T-cell (primary cell): Measurements from ENCODE around the gene EPN2. TPM values are rescaled to one million over a fixed set of nuclear protein-coding genes. Genes with fewer than 3 reads are reported as not detected.

ENCODE experiments used
- ATAC-seq, 4 experiments: fragments of 200-7000 bp in 3 of 4; fragments of 150-1000 bp in 1 of 4; cut with Tn5 transposase; replicated peaks in 1 of 4; 1 replicate in 3 of 4; 2 replicates in 1 of 4; pipeline ENCODE4 v1.10.0; 2021; ENCODE audit warnings: moderate library complexity in 3 of 4, mild to moderate bottlenecking in 2 of 4, moderate number of reproducible peaks in 1 of 4
- CTCF ChIA-PET, 2 donors: fragments of 300-600 bp; sonication (Branson Sonifier 250); formaldehyde crosslinking; loops; one replicate each; lab custom pipeline; 2022; ENCODE audit warnings: antibody characterized with exemption in 2 of 2; lab: Charles Lee
- POLR2A ChIA-PET, 2 donors: fragments of 300-600 bp; sonication (Branson Sonifier 250); formaldehyde crosslinking; loops; one replicate each; lab custom pipeline; 2022; ENCODE audit warnings: antibody characterized with exemption in 2 of 2; lab: Charles Lee
- DNase-seq, 35 experiments: peaks; one replicate each; pipeline versions ENCODE4 v3.0.0 to v3.0.0-alpha.2; 2013 to 2023
- H3K27ac ChIP-seq: one replicate; pipeline ENCODE4 v1.5.1; 2013; ENCODE audit warnings: low read length
- H3K27me3 ChIP-seq, 2 experiments: replicated peaks in 1 of 2; 1 replicate in 1 of 2; 2 replicates in 1 of 2; pipeline versions ENCODE4 v1.6.1 to v1.7.0; 2013; ENCODE audit warnings: low read length in 1 of 2, mixed read lengths in 1 of 2; ENCODE audit not compliant: control insufficient read depth in 2 of 2, insufficient read depth in 2 of 2; ENCODE audit errors: extremely low read depth in 1 of 2
- H3K36me3 ChIP-seq, 2 donors: 1 replicate in 1 of 2; 2 replicates in 1 of 2; pipeline versions ENCODE4 v1.6.1 to v1.7.0; 2013; ENCODE audit warnings: low read length in 1 of 2; ENCODE audit not compliant: control insufficient read depth in 2 of 2, insufficient read depth in 1 of 2; ENCODE audit errors: extremely low read depth in 1 of 2
- H3K4me1 ChIP-seq, 2 experiments: 1 replicate in 1 of 2; 2 replicates in 1 of 2; pipeline versions ENCODE4 v1.6.1 to v1.7.0; 2013; ENCODE audit warnings: low read length in 2 of 2, mixed read lengths in 1 of 2; ENCODE audit not compliant: insufficient read depth in 2 of 2, control insufficient read depth in 1 of 2; ENCODE audit errors: extremely low read depth in 1 of 2
- H3K4me3 ChIP-seq, 2 donors: 1 replicate in 1 of 2; 2 replicates in 1 of 2; pipeline versions ENCODE4 v1.5.1 to v1.7.0; 2013; ENCODE audit warnings: mild to moderate bottlenecking in 2 of 2, low read length in 1 of 2, moderate library complexity in 1 of 2; ENCODE audit not compliant: control insufficient read depth in 1 of 2; ENCODE audit errors: extremely low read depth in 1 of 2
- H3K9me3 ChIP-seq: 2 replicates; pipeline ENCODE4 v1.7.0; 2013
- H3K27ac Mint-ChIP-seq, 2 donors: one replicate each; pipeline ENCODE4 v1.8.0; 2020 to 2021; ENCODE audit warnings: mild to moderate bottlenecking in 2 of 2, mixed read lengths in 2 of 2
- H3K27me3 Mint-ChIP-seq, 2 donors: one replicate each; pipeline ENCODE4 v1.8.0; 2021 to 2022; ENCODE audit warnings: mixed read lengths in 2 of 2
- H3K36me3 Mint-ChIP-seq: one replicate; pipeline ENCODE4 v1.8.0; 2021; ENCODE audit warnings: mixed read lengths
- H3K4me1 Mint-ChIP-seq, 3 donors: one replicate each; pipeline ENCODE4 v1.8.0; 2020 to 2022; ENCODE audit warnings: mixed read lengths in 3 of 3, mild to moderate bottlenecking in 1 of 3
- H3K4me3 Mint-ChIP-seq, 3 donors: one replicate each; pipeline ENCODE4 v1.8.0; 2020 to 2022; ENCODE audit warnings: mild to moderate bottlenecking in 3 of 3, mixed read lengths in 3 of 3, moderate library complexity in 3 of 3
- H3K9me3 Mint-ChIP-seq, 3 donors: one replicate each; pipeline ENCODE4 v1.8.0; 2020 to 2022; ENCODE audit warnings: mixed read lengths in 3 of 3
- WGBS: methylation state at CpG from one replicate; pipeline ENCODE4 v1.1.5; 2013; ENCODE audit warnings: missing lambda C conversion rate; ENCODE audit not compliant: insufficient coverage; 5-methylcytosine and 5-hydroxymethylcytosine counted together
- total RNA-seq, 35 experiments: library from RNA in 6 of 35; stranded (reverse) in 6 of 35; fragments of 120-200 nt in 1 of 35; gene quantifications; one replicate each; pipeline versions ENCODE4 v1.2.1 to v1.2.4 and lab custom pipeline; 2013 to 2026

EPN2 gene
- total RNA-seq, 5 donors from 2014 or later (not counting 1 experiment from before 2014, with no cell fraction given) = 5.5 to 9.8 (median 8.4) TPM

DNA sequence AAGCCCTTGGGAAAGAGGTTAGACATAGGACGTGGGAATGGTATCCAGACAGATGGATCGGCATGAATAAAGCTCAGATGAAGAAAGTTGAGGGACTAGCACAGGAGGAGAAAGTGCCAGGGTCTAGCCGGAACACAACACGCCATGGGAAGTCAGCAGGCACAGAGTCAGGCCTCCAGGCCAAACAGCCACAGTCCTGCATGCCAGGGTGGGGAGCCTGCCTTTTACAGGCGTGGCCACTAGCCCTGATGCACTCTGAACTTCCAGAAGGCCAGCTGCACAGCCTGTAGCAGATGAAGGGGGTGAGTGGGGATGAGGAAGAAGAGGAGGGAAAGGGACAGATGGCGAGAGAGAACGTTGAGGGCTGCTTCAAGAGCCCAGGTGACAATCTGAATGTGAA, 120.2 kb downstream of the EPN2 start:
- H3K36me3 ChIP-seq = no peaks in the 10 kb centered on the region
- H3K4me1 Mint-ChIP-seq = peaks cover 0 to 8% (median 7%) of the 10 kb centered on the region in 3 donors
- no peak overlapping the region for H3K27ac Mint-ChIP-seq
- H3K27me3 Mint-ChIP-seq = peaks cover 14 to 21% of the 10 kb centered on the region in 2 donors
- POLR2A ChIA-PET = no interaction called here
- no peak overlapping the region for H3K4me3 ChIP-seq
- no peaks in the 10 kb centered on the region for H3K9me3 ChIP-seq
- CTCF ChIA-PET = no interaction called here
- H3K27me3 ChIP-seq = peaks cover 0 to 33% of the 10 kb centered on the region in 2 experiments
- no peaks in the 10 kb centered on the region for H3K9me3 Mint-ChIP-seq
- H3K27ac ChIP-seq = no peak overlapping the region
- no peaks in the 10 kb centered on the region for H3K36me3 Mint-ChIP-seq
- H3K4me1 ChIP-seq = peaks cover 0 to 6% of the 10 kb centered on the region in 2 experiments
- ATAC-seq (no peak), DNase-seq (no peak)
- WGBS = 83% methylated on average over 5 of the region's 7 CpGs
- no peak overlapping the region for H3K4me3 Mint-ChIP-seq

DNA sequence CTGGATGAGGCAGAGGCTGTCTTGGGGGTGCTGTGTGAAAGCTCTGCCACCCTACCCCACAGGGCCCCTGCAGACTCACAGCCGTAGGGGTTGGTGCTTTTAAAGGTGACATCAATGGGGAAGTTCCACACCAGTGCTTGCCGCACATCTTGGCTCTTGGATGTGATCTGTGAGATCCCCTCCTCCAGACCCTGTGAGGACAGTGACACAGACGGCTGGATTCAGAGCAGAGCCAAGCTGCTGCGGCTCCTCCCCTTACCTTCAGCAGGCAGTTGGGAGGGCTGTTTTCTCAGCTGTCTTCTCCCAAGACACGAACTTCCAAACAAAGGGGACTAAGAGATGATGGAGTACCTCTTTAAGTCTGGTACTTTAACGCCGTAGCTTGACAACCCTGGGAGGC, 120.6 kb downstream of the EPN2 start:
- H3K27ac ChIP-seq = no peak overlapping the region
- H3K27me3 Mint-ChIP-seq = peaks cover 14 to 21% of the 10 kb centered on the region in 2 donors
- H3K4me1 ChIP-seq = peaks cover 0 to 8% of the 10 kb centered on the region in 2 experiments
- H3K27ac Mint-ChIP-seq = no peak overlapping the region
- H3K9me3 ChIP-seq = no peaks in the 10 kb centered on the region
- ATAC-seq (no peak), DNase-seq (no peak)
- H3K27me3 ChIP-seq = peaks cover 0 to 33% of the 10 kb centered on the region in 2 experiments
- peaks cover 0 to 8% (median 7%) of the 10 kb centered on the region in 3 donors for H3K4me1 Mint-ChIP-seq
- H3K36me3 Mint-ChIP-seq = no peaks in the 10 kb centered on the region
- ChIA-PET CTCF (no interaction called here), POLR2A (no interaction called here)
- no peak overlapping the region for H3K4me3 Mint-ChIP-seq
- H3K9me3 Mint-ChIP-seq = no peaks in the 10 kb centered on the region
- 100% methylated on average over 2 of the region's 7 CpGs for WGBS
- H3K4me3 ChIP-seq = no peak overlapping the region
- no peaks in the 10 kb centered on the region for H3K36me3 ChIP-seq

DNA sequence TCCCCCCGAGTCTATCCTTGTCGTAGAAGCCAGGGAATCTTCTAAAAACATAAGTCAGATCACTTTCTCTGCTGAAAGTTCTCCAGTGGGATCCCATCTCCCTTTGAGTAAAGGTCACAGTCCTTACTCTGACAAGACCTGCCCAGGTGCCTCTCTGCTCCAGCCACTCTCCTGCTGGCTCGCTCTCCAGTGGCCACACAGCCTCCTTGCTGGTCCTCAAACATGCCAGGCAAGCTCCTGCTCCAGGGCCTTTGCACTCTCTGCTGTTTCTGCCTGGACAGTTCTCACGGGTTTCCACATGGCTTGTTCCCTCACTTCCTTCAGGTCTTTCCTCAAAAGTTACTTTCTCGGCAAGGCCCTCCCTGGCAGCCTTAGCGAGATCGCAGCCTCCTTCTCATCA, 122.0 kb downstream of the EPN2 start:
- H3K27ac ChIP-seq = no peak overlapping the region
- no peaks in the 10 kb centered on the region for H3K36me3 ChIP-seq
- Mint-ChIP-seq H3K27me3 (peaks cover 14 to 19% of the 10 kb centered on the region in 2 donors), H3K4me3 (no peak overlapping the region), H3K27ac (no peak overlapping the region), H3K9me3 (no peaks in the 10 kb centered on the region), H3K4me1 (peaks cover 0 to 10% (median 7%) of the 10 kb centered on the region in 3 donors), H3K36me3 (no peaks in the 10 kb centered on the region)
- peaks cover 0 to 31% of the 10 kb centered on the region in 2 experiments for H3K27me3 ChIP-seq
- 84% methylated on average over 7 of the region's 7 CpGs for WGBS
- DNase-seq (no peak), ATAC-seq (no peak)
- H3K4me1 ChIP-seq = peaks cover 0 to 14% of the 10 kb centered on the region in 2 experiments
- H3K4me3 ChIP-seq = no peak overlapping the region
- H3K9me3 ChIP-seq = no peaks in the 10 kb centered on the region
- POLR2A ChIA-PET = no interaction called here
- CTCF ChIA-PET = no interaction called here

DNA sequence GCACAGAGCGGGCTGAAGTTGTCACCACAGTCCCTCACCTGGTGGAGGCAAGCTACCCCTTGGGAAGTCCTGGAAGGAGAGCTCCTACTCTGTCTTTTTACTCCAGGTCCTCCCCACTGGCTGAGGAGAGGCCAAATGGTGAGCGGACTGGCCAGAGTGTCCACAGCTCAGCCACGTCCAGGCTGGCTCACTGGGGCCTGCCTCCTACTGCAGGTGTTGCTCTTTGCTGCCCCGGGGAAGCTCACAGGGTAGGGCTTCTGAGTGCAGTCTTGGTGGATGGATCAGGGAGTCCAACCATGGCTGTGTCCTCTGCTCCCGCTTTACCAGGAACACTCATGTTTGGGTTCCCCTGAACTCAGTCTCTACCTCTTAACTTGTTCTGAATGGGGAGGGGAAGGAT, 122.7 kb downstream of the EPN2 start:
- peaks cover 0 to 31% of the 10 kb centered on the region in 2 experiments for H3K27me3 ChIP-seq
- peaks cover 0 to 14% of the 10 kb centered on the region in 2 experiments for H3K4me1 ChIP-seq
- no peaks in the 10 kb centered on the region for H3K9me3 ChIP-seq
- H3K36me3 ChIP-seq = no peaks in the 10 kb centered on the region
- no peak overlapping the region for H3K27ac Mint-ChIP-seq
- WGBS = 81% methylated on average over 3 of the region's 5 CpGs
- H3K4me3 Mint-ChIP-seq = no peak overlapping the region
- H3K4me1 Mint-ChIP-seq = peaks cover 0 to 10% (median 7%) of the 10 kb centered on the region in 3 donors
- H3K27ac ChIP-seq = no peak overlapping the region
- no peaks in the 10 kb centered on the region for H3K36me3 Mint-ChIP-seq
- no peak overlapping the region for H3K4me3 ChIP-seq
- DNase-seq (no peak), ATAC-seq (no peak)
- no peaks in the 10 kb centered on the region for H3K9me3 Mint-ChIP-seq
- H3K27me3 Mint-ChIP-seq = peaks cover 13 to 17% of the 10 kb centered on the region in 2 donors
- POLR2A ChIA-PET = no interaction called here
- CTCF ChIA-PET = interaction anchor here in 1 of 2 donors (0.6 kb wide), 1 partner anchor 335 kb away, joined by 4 read pairs; no protein-coding TSS in a partner anchor

GRCh38 chr17:19360772-19361171, 123.6 kb downstream of the EPN2 start:
- Histone ChIP-seq H3K9me3 (no peaks in the 10 kb centered on the region), H3K36me3 (no peaks in the 10 kb centered on the region), H3K27ac (no peak overlapping the region), H3K4me1 (peaks cover 0 to 14% of the 10 kb centered on the region in 2 experiments), H3K27me3 (peaks cover 0 to 35% of the 10 kb centered on the region in 2 experiments), H3K4me3 (no peak overlapping the region)
- WGBS = 89% methylated on average over 5 of the region's 8 CpGs
- H3K4me1 Mint-ChIP-seq = peaks cover 0 to 10% (median 7%) of the 10 kb centered on the region in 3 donors
- CTCF ChIA-PET = no interaction called here
- H3K9me3 Mint-ChIP-seq = no peaks in the 10 kb centered on the region
- POLR2A ChIA-PET = no interaction called here
- H3K27me3 Mint-ChIP-seq = peaks cover 10 to 18% of the 10 kb centered on the region in 2 donors
- DNase-seq (no peak), ATAC-seq (no peak)
- H3K27ac Mint-ChIP-seq = no peak overlapping the region
- H3K4me3 Mint-ChIP-seq = peak overlapping the region in 1 of 3 donors; percentile 73
- H3K36me3 Mint-ChIP-seq = no peaks in the 10 kb centered on the region

DNA sequence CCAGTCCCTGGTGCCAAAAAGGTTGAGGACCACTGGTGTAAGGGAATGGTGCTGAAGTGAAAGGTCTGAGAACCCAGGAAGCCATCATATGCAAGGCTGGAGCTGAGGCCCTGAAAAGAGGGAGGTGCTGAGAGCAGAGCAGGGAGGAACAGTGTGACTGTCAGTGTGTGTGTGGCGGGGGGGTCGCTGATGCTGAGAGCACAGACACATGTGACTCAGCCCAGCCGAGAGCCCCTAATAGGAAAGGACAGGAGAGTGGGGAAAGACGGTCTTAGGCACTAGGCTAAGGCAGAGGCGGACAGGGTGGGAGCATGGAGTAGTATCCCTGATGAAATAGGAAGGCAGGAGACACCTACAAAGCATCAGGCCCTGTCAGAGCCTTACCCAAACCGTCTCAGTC, 124.2 kb downstream of the EPN2 start:
- ChIA-PET POLR2A (no interaction called here), CTCF (interaction anchor here in 1 of 2 donors (0.6 kb wide), 1 partner anchor 110 kb away, joined by 4 read pairs; no protein-coding TSS in a partner anchor)
- H3K27ac Mint-ChIP-seq = no peak overlapping the region

More for the DNA sequence above, 124.2 kb downstream of the EPN2 start:
- H3K4me3 Mint-ChIP-seq = peak overlapping the region; percentile 38 to 73 (median 45)
- ATAC-seq (no peak), DNase-seq (no peak)
- H3K4me3 ChIP-seq = no peak overlapping the region
- no peak overlapping the region for H3K27ac ChIP-seq
- H3K36me3 Mint-ChIP-seq = no peaks in the 10 kb centered on the region
- H3K36me3 ChIP-seq = no peaks in the 10 kb centered on the region
- no peaks in the 10 kb centered on the region for H3K9me3 ChIP-seq
- peaks cover 0 to 35% of the 10 kb centered on the region in 2 experiments for H3K27me3 ChIP-seq
- H3K9me3 Mint-ChIP-seq = no peaks in the 10 kb centered on the region
- peaks cover 0 to 10% (median 7%) of the 10 kb centered on the region in 3 donors for H3K4me1 Mint-ChIP-seq
- H3K4me1 ChIP-seq = peaks cover 0 to 14% of the 10 kb centered on the region in 2 experiments
- peaks cover 10 to 21% of the 10 kb centered on the region in 2 donors for H3K27me3 Mint-ChIP-seq
- 81% methylated on average over 4 of the region's 6 CpGs for WGBS
